Eye (tissue), 1 donor: ENCODE results near the gene UPK3B.
"Not testable (repeated sequence)": the region's sequence is repeated elsewhere in the genome, so short reads cannot be mapped to it uniquely, and the experiment has no call there.

Experiments
- DNase-seq: peaks from one replicate; pipeline ENCODE4 v3.0.0-alpha.2; 2015

UPK3B gene

GRCh38 chr7:76492139-76492538 lies 18.2 kb upstream of the UPK3B start:
- not testable (repeated sequence) for DNase-seq

- not testable (repeated sequence) for DNase-seq
Measured at GRCh38 chr7:76495717-76496116, 14.6 kb upstream of the UPK3B start.

- DNase-seq: not testable (repeated sequence)
Measured at GRCh38 chr7:76497918-76498582, 12.3 kb upstream of the UPK3B start.

- DNase-seq: not testable (repeated sequence)
Measured at GRCh38 chr7:76498583-76499200, 11.7 kb upstream of the UPK3B start.

- DNase-seq: not testable (repeated sequence)
Measured at GRCh38 chr7:76499201-76499923, 11.0 kb upstream of the UPK3B start.

GRCh38 chr7:76499924-76500241 lies 10.5 kb upstream of the UPK3B start:
- not testable (repeated sequence) for DNase-seq

GRCh38 chr7:76502224-76502623 lies 8.1 kb upstream of the UPK3B start:
- not testable (repeated sequence) for DNase-seq

- DNase-seq: not testable (repeated sequence)
Measured at GRCh38 chr7:76502836-76503235, 7.5 kb upstream of the UPK3B start.

GRCh38 chr7:76503244-76503643 lies 7.1 kb upstream of the UPK3B start:
- not testable (repeated sequence) for DNase-seq

- DNase-seq: not testable (repeated sequence)
Measured at GRCh38 chr7:76504351-76505167, 5.8 kb upstream of the UPK3B start.

- DNase-seq: no peak
Measured at GRCh38 chr7:76505168-76506080, 4.9 kb upstream of the UPK3B start.

GRCh38 chr7:76506081-76506440 lies 4.3 kb upstream of the UPK3B start:
- no peak for DNase-seq

- DNase-seq: not testable (repeated sequence)
Measured at GRCh38 chr7:76506643-76507042, 3.7 kb upstream of the UPK3B start.

GRCh38 chr7:76507723-76508406 lies 2.5 kb upstream of the UPK3B start:
- DNase-seq: no peak

GRCh38 chr7:76511200-76511910 lies 1.0 kb downstream of the UPK3B start:
- not testable (repeated sequence) for DNase-seq

- not testable (repeated sequence) for DNase-seq
Measured at GRCh38 chr7:76511911-76512885, 1.8 kb downstream of the UPK3B start.

GRCh38 chr7:76512941-76513816 lies 2.8 kb downstream of the UPK3B start:
- peak; percentile 37 for DNase-seq
